GM12864 (cell line): ENCODE data around the gene ACER2.

Source experiments
- DNase-seq: peaks from one replicate; pipeline ENCODE4 v3.0.0-alpha.2; 2011; ENCODE audit warnings: low read depth
- H3K4me3 ChIP-seq: 2 replicates; pipeline ENCODE4 v1.5.1; 2011; ENCODE audit warnings: mild to moderate bottlenecking, low read depth, low read length, control low read depth
- TF ChIP-seq, protein P1 (sequence below): IDR thresholded peaks from 2 replicates; pipeline ENCODE4 v1.5.1; 2011; ENCODE audit warnings: low read depth, mild to moderate bottlenecking, moderate library complexity, low read length, control low read depth, inconsistent platforms; ENCODE audit errors: missing control alignments

Gene ACER2

DNA sequence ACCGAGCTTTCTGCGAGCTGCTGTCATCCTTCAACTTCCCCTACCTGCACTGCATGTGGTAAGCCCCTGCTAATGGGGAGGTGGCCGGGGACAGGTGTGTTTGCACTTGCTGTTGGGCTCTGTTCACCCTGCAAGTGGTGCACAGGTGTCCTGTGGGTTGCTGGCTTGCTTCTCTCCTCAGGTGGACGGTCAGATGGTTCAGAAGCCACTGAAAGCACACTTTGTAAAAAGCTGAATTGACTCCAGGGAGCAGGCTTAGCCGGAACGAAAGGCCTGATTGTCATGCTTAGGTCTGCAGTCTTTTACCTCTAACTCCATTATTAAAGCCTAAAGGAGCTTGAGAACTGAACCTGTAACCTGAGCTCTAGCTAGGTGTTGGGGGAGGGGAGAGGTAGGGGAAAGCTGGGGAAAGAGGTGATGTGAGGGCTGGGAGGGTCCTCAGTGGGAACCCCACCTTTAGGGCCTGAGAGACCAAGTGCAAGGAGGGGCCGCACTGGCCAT, 37.6 kb downstream of the ACER2 start:
- H3K4me3 ChIP-seq, result no peak overlapping the region
- TF ChIP-seq, protein P1, sequence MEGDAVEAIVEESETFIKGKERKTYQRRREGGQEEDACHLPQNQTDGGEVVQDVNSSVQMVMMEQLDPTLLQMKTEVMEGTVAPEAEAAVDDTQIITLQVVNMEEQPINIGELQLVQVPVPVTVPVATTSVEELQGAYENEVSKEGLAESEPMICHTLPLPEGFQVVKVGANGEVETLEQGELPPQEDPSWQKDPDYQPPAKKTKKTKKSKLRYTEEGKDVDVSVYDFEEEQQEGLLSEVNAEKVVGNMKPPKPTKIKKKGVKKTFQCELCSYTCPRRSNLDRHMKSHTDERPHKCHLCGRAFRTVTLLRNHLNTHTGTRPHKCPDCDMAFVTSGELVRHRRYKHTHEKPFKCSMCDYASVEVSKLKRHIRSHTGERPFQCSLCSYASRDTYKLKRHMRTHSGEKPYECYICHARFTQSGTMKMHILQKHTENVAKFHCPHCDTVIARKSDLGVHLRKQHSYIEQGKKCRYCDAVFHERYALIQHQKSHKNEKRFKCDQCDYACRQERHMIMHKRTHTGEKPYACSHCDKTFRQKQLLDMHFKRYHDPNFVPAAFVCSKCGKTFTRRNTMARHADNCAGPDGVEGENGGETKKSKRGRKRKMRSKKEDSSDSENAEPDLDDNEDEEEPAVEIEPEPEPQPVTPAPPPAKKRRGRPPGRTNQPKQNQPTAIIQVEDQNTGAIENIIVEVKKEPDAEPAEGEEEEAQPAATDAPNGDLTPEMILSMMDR, result no peak
- DNase-seq, result no peak

- H3K4me3 ChIP-seq, result peak overlapping the region; percentile 44
- peak; percentile 68 for DNase-seq
- TF ChIP-seq, protein P1, result no peak
These were observed 42.7 kb downstream of the ACER2 start for GRCh38 chr9:19451240-19452087.

GRCh38 chr9:19456426-19456825, 47.6 kb downstream of the ACER2 start:
- H3K4me3 ChIP-seq, result no peak overlapping the region
- TF ChIP-seq, protein P1, result no peak
- no peak for DNase-seq

DNA sequence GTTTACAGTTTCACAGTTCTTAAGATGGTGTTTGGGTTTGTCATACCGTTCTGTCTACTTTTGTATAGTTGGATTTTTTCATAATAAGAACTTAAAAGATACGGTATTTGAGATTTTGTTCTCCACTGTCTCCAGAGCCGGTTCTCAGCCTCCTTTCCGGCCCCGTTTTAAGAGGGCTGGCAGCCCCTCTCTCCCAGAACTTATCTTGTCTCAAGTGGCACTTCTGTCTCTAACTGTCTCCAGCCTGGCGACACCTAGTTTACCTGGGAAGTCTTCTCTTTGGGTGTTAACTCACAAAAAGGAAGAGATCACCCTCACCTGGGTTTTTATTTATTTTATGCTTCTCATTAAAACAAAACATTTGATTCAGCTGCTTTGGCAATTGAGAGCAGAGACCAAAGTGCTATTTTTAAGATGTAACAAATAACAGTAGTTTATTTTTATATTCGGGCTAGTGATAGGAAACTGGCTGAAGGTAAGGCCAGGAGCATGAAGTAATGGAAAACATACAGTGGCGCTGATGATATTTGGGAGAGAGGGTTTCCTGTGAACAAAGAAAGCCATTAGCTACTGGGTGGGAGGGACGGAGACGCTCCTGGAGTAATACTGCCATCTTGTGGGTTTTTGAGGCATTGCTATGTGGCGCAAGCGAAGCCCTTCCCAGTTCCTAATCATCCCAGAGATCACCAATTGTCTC, 48.3 kb downstream of the ACER2 start:
- TF ChIP-seq, protein P1, result peak; percentile 98
- DNase-seq, result no peak
- H3K4me3 ChIP-seq, result no peak overlapping the region; the same call in 1 of the 2 replicates

- no peak overlapping the region; the same call in 1 of the 2 replicates for H3K4me3 ChIP-seq
- no peak for DNase-seq
- TF ChIP-seq, protein P1, result no peak
These were observed 48.8 kb downstream of the ACER2 start for GRCh38 chr9:19457693-19458009.

- TF ChIP-seq, protein P1, result no peak
- DNase-seq, result no peak
- no peak overlapping the region for H3K4me3 ChIP-seq
These were observed 51.4 kb downstream of the ACER2 start for GRCh38 chr9:19460243-19460642.
